Central memory CD8-positive, alpha-beta T cell (primary cell): Measurements from ENCODE around the gene LDLRAP1.

Experiments
- ATAC-seq: fragments of 150-1000 bp; cut with Tn5 transposase; replicated peaks from 2 replicates; pipeline ENCODE4 v1.10.0; 2022; ENCODE audit warnings: mild to moderate bottlenecking, moderate FRiP score, moderate number of reproducible peaks; ENCODE audit not compliant: poor library complexity, severe bottlenecking; ENCODE audit errors: extremely low read depth
- DNase-seq, 2 donors: peaks; one replicate each; pipeline ENCODE4 v3.0.0; 2021; ENCODE audit warnings: low spot score in 2 of 2
- H3K27ac Mint-ChIP-seq: one replicate; pipeline ENCODE4 v1.8.0; 2022; ENCODE audit warnings: low read depth, mild to moderate bottlenecking, moderate library complexity, mixed read lengths
- H3K27me3 Mint-ChIP-seq: one replicate; pipeline ENCODE4 v1.8.0; 2022; ENCODE audit warnings: mixed read lengths
- H3K36me3 Mint-ChIP-seq: one replicate; pipeline ENCODE4 v1.8.0; 2022; ENCODE audit warnings: mild to moderate bottlenecking, moderate library complexity, mixed read lengths; ENCODE audit not compliant: insufficient read depth
- H3K4me1 Mint-ChIP-seq: one replicate; pipeline ENCODE4 v1.8.0; 2022; ENCODE audit warnings: mixed read lengths
- H3K4me3 Mint-ChIP-seq: one replicate; pipeline ENCODE4 v1.8.0; 2022; ENCODE audit warnings: mild to moderate bottlenecking, moderate library complexity, mixed read lengths
- H3K9me3 Mint-ChIP-seq: one replicate; pipeline ENCODE4 v1.8.0; 2022; ENCODE audit warnings: mixed read lengths

LDLRAP1 gene

DNA sequence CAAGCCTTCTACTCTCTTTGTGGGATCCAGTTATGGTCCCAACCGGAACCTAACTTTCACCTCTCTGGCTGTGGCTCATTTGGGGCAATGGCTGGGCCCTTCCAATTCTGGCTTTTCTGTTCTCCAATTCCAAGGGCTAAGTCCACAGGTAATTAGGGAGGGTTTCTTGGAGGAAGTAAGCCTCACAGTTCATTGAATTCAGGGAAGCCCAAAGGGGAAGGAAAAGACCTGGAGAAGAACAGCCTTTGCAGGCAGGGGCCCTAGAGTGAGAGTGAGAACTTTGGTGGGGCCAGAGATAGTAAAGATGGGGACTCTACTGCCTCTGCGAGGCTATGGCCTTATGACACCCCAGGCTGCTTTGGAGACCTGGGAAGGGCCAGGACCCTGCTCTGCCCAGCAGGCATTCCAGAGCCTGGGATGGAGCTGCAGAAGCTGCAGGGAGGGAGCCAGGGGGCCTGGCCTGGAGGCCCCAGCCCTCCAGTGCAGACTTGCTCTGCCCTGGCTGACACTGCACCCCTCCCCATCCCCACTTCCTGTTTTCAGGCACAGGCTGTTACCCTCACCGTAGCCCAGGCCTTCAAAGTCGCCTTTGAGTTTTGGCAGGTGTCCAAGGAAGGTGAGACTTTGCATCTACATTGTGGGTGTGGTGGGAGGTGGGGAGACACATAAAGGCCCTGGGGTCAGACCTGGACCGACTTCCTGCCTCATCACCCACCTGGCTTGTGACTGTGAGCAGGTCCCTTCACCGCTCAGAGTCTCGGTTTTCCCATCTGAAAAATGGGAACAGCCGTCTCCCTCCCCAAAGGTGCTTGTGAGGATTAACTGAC is 18.9 kb downstream of the LDLRAP1 start:
- DNase-seq (peak; percentile 65 to 88), ATAC-seq (peak; percentile 94)
- peak overlapping the region; percentile 92 for H3K4me3 Mint-ChIP-seq
- H3K36me3 Mint-ChIP-seq, result peaks cover 28% of the 10 kb centered on the region
- H3K27ac Mint-ChIP-seq, result peak overlapping the region; percentile 92
- peaks cover 66% of the 10 kb centered on the region for H3K4me1 Mint-ChIP-seq
- no peaks in the 10 kb centered on the region for H3K27me3 Mint-ChIP-seq
- no peaks in the 10 kb centered on the region for H3K9me3 Mint-ChIP-seq

GRCh38 chr1:25562928-25563283 is 19.5 kb downstream of the LDLRAP1 start:
- ATAC-seq (no peak), DNase-seq (no peak)
- Mint-ChIP-seq H3K4me3 (peak overlapping the region; percentile 92), H3K9me3 (no peaks in the 10 kb centered on the region), H3K27ac (peak overlapping the region; percentile 92), H3K36me3 (peaks cover 27% of the 10 kb centered on the region), H3K4me1 (peaks cover 64% of the 10 kb centered on the region), H3K27me3 (no peaks in the 10 kb centered on the region)

DNA sequence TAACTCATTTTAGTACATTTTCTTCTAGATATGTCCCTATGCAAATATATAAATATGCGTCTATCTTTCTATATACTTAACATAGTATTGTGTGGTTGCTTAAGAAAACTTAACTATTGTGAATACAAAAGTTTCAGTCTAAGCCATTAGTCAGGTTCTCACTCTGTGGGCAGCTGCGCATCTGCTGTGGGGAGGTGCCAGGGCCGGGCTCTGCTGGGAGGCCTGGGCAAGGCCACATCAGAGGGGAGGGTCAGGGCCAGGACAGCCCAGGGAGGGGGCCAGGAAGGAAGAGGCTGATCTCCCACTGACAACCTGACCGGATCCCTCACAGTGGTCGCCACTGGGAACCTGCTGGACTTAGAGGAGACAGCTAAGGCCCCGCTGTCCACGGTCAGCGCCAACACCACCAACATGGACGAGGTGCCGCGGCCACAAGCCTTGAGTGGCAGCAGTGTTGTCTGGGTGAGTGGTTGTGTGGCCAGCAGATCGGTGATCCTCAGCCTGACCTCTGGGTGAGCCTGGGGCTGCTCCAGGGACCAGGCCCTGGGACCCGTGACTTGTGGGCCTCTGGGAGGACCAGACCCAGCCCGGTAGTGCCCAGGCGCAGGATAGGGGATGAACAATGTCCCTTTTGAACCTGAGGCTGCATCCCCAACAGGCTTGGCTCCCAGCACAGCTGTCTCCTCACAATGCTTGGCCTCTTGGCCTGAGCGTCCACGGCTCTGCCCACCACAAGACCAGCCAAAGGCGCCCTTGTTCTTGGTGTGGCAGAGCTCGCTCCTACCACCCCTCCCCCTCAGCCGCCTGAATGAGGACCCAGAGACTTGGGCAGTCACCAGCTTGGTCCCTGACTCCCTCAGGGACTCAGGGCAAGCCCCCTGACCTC is 20.2 kb downstream of the LDLRAP1 start:
- Mint-ChIP-seq H3K4me3 (peak overlapping the region; percentile 92), H3K36me3 (peaks cover 27% of the 10 kb centered on the region), H3K4me1 (peaks cover 64% of the 10 kb centered on the region), H3K27me3 (no peaks in the 10 kb centered on the region), H3K27ac (peak overlapping the region; percentile 92), H3K9me3 (no peaks in the 10 kb centered on the region)
- no peak for ATAC-seq
- no peak for DNase-seq

GRCh38 chr1:25564777-25565574 is 21.6 kb downstream of the LDLRAP1 start:
- Mint-ChIP-seq H3K27me3 (no peaks in the 10 kb centered on the region), H3K27ac (peak overlapping the region; percentile 83), H3K36me3 (peaks cover 26% of the 10 kb centered on the region), H3K9me3 (no peaks in the 10 kb centered on the region), H3K4me1 (peaks cover 56% of the 10 kb centered on the region), H3K4me3 (peak overlapping the region; percentile 92)
- ATAC-seq (no peak), DNase-seq (no peak)

DNA sequence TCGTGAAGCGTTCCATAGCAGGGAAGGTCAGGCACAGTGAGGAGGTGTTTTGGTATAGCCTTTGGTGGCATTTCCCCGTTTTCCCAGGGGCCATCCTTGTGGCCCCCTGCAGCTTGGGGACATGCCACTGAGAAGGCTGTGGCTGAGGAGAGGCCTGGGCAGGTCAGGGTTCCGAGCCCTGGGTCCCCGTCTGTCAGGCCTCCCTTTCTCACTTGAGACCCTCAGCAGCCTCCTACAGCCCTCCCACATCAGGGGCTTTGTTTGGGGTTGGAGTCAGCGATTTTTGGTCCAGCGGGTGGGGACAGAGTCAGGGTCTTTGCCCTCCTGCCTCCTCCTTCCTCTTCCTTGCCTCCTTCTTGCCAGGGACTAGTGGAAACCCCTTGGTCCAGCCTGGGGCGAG is 22.2 kb downstream of the LDLRAP1 start:
- DNase-seq, result no peak
- H3K9me3 Mint-ChIP-seq, result no peaks in the 10 kb centered on the region
- H3K36me3 Mint-ChIP-seq, result peaks cover 26% of the 10 kb centered on the region
- H3K27me3 Mint-ChIP-seq, result no peaks in the 10 kb centered on the region
- H3K4me3 Mint-ChIP-seq, result peak overlapping the region; percentile 92
- H3K27ac Mint-ChIP-seq, result no peak overlapping the region
- peaks cover 56% of the 10 kb centered on the region for H3K4me1 Mint-ChIP-seq
- no peak for ATAC-seq

GRCh38 chr1:25566176-25566729 is 22.8 kb downstream of the LDLRAP1 start:
- Mint-ChIP-seq H3K4me3 (peak overlapping the region; percentile 92), H3K27me3 (no peaks in the 10 kb centered on the region), H3K9me3 (no peaks in the 10 kb centered on the region), H3K27ac (no peak overlapping the region), H3K36me3 (peaks cover 26% of the 10 kb centered on the region), H3K4me1 (peaks cover 55% of the 10 kb centered on the region)
- DNase-seq (no peak), ATAC-seq (no peak)

DNA sequence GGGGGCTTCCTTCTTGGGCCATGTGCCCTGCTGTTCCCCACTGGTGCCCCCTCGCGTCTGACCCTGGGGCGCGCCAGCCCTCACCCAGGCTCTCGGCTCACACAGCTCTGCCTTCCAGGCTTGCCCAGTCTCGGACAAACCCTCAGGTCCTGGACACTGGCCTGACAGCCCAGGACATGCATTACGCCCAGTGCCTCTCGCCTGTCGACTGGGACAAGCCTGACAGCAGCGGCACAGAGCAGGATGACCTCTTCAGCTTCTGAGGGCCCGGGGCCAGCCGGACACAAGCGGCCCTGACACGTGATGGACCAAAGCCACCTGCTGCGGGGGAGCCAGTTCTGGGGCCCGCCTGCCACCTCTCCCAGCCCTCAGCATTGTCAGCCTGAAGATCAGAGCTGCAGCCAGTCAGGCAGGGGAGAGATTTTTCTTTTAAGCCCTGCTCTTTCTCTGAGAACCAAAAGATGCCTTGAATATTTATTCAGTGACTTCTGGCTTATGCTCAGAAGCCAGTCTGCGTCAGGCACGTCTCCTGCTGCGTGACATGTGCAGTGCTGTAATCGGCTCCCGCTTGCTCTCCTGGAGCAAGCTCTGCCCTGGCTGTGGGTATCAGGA is 23.4 kb downstream of the LDLRAP1 start:
- Mint-ChIP-seq H3K4me3 (peak overlapping the region; percentile 92), H3K9me3 (no peaks in the 10 kb centered on the region), H3K27me3 (no peaks in the 10 kb centered on the region), H3K4me1 (peaks cover 49% of the 10 kb centered on the region), H3K36me3 (peaks cover 26% of the 10 kb centered on the region), H3K27ac (no peak overlapping the region)
- ATAC-seq (no peak), DNase-seq (peak in 1 of 2 donors; percentile 16)

DNA sequence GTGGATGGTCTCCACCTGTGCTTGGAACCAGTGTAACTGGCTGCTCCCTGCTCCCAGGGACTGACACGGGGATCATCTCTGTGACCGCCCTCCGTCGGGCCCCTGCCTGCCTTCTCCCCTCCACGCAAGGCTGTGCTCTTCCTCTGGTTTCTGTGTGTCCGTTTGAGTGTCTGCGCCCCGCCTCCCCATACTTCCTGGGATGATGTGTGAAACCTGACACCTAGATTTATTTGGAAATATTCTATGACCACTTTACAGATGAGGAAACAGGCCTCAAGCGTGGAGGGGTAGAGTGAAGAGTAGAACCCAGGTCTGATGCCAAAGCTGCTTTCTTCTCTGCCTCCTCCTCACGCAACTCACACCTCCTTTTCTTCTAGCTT is 24.3 kb downstream of the LDLRAP1 start:
- H3K4me1 Mint-ChIP-seq, result peaks cover 44% of the 10 kb centered on the region

DNA sequence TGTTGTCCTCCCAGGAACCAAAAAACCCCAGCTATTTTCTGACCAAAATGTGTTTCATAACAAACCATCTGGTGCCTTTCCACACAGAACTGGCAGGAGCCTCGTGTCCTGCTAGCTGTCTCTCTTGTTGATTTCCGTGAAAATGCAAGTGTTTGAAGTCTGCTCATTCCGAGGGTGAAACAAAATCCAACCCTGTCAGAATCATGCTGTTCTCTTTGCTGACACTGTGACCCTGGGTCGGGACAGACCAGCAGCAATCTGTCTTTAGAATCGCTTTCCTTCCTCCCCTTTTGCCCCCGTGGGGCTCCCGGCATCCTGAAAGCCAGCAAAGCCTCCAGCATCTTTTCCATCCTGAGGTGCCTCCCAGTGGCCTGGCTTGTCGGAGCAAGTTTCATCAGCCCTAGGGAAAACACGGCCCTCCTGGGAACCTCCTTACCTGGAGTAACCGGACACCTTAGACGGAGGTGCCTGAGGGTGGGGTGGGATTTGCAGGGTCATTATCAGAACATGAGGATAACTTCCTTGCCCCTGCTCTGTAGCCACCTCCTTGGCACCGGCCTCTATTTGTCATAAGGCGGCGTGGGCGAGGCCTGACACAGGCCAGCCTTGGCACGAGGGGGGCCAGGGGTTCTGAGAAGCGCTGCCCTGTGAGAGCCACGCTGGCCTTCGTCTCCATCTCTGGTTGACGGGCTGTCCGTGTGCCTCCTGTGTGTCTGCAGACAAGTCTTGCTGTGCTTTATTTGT is 24.9 kb downstream of the LDLRAP1 start:
- DNase-seq (no peak), ATAC-seq (no peak)
- Mint-ChIP-seq H3K27ac (peak overlapping the region; percentile 79), H3K36me3 (peaks cover 17% of the 10 kb centered on the region), H3K27me3 (no peaks in the 10 kb centered on the region), H3K9me3 (no peaks in the 10 kb centered on the region), H3K4me3 (no peak overlapping the region), H3K4me1 (peaks cover 44% of the 10 kb centered on the region)

More for the DNA sequence above, 24.3 kb downstream of the LDLRAP1 start:
- no peak for DNase-seq
- ATAC-seq, result no peak
- H3K27me3 Mint-ChIP-seq, result no peaks in the 10 kb centered on the region
- no peak overlapping the region for H3K27ac Mint-ChIP-seq
- peaks cover 20% of the 10 kb centered on the region for H3K36me3 Mint-ChIP-seq
- no peaks in the 10 kb centered on the region for H3K9me3 Mint-ChIP-seq
- no peak overlapping the region for H3K4me3 Mint-ChIP-seq

GRCh38 chr1:25568834-25569596 is 25.6 kb downstream of the LDLRAP1 start:
- Mint-ChIP-seq H3K36me3 (peaks cover 13% of the 10 kb centered on the region), H3K9me3 (no peaks in the 10 kb centered on the region), H3K4me3 (no peak overlapping the region), H3K27me3 (no peaks in the 10 kb centered on the region), H3K4me1 (peaks cover 45% of the 10 kb centered on the region), H3K27ac (no peak overlapping the region)
- ATAC-seq, result no peak
- DNase-seq, result no peak
